Ovary (tissue), 3 donors: ENCODE data around the gene DUSP1.

ENCODE experiments used
- EP300 ChIP-seq: sonication (generic); formaldehyde crosslinking; IDR thresholded peaks from one replicate; pipeline ENCODE4 v1.6.1; 2017; ENCODE audit warnings: antibody characterized with exemption
- POLR2A ChIP-seq: fragments of 450-650 bp; IDR thresholded peaks from one replicate; pipeline ENCODE4 v1.6.1; 2017; ENCODE audit warnings: antibody characterized with exemption, mild to moderate bottlenecking, moderate library complexity
- TF ChIP-seq, protein P1 (sequence below), 3 donors: fragments of 450-650 bp in 2 of 3; fragments of 200-600 bp in 1 of 3; IDR thresholded peaks; one replicate each; pipeline versions ENCODE4 v1.5.1 to v1.8.0; 2016 to 2022; ENCODE audit warnings: antibody characterized with exemption in 3 of 3, mild to moderate bottlenecking in 1 of 3
- donor health status: DM: no; HTN: no; CAD: no.

DNA sequence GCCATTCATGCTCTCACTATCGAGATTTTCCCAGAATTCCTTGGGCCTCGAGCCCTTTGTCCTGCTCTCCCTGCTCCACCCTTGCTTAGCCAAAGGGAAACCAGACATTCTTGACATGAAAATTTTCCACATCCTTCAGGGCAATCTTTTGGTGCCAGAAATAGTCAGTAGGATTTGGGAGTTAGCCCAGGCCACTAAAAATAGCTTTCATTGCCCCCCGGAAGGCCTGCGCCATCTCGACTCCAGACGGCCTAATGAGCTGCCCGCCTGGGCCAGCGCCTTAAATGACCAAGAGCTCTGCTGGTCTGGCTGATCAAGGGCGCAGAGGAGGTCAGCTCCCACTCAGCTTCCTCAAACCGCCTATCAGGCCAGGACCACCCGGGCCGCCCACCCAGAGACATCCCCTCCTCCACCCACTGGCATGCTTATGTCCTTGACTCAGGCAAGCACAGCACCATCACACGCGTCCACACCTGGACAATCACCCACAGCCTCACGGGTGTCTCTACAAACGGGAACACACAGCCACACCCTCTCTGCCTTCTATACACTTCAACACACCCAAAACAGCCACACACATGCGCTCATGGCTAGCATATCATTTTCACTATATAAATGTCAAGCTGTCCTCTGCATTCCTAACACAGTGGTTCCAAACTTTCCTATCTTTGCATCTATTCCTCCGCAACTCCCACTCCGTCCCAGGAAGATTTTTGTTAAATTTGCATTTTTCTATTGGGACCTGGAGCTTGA, 20.9 kb downstream of the DUSP1 start:
- TF ChIP-seq, protein P1, sequence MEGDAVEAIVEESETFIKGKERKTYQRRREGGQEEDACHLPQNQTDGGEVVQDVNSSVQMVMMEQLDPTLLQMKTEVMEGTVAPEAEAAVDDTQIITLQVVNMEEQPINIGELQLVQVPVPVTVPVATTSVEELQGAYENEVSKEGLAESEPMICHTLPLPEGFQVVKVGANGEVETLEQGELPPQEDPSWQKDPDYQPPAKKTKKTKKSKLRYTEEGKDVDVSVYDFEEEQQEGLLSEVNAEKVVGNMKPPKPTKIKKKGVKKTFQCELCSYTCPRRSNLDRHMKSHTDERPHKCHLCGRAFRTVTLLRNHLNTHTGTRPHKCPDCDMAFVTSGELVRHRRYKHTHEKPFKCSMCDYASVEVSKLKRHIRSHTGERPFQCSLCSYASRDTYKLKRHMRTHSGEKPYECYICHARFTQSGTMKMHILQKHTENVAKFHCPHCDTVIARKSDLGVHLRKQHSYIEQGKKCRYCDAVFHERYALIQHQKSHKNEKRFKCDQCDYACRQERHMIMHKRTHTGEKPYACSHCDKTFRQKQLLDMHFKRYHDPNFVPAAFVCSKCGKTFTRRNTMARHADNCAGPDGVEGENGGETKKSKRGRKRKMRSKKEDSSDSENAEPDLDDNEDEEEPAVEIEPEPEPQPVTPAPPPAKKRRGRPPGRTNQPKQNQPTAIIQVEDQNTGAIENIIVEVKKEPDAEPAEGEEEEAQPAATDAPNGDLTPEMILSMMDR (IDR thresholded peaks at IDR 0.05) = no peak
- TF ChIP-seq POLR2A = no peak
- TF ChIP-seq EP300 = peak; percentile 44
